WI38 (cell line): ENCODE data around the gene PHLPP2.

Experiments
- H3K4me3 ChIP-seq: 2 replicates; pipeline ENCODE4 v1.5.1; 2011; ENCODE audit warnings: low read depth, mild to moderate bottlenecking, control low read depth, low read length
- TF ChIP-seq, protein P1 (sequence below): IDR thresholded peaks from 2 replicates; pipeline ENCODE4 v1.5.1; 2012; ENCODE audit warnings: low read depth, mild to moderate bottlenecking, control low read depth, low read length

Gene PHLPP2

DNA sequence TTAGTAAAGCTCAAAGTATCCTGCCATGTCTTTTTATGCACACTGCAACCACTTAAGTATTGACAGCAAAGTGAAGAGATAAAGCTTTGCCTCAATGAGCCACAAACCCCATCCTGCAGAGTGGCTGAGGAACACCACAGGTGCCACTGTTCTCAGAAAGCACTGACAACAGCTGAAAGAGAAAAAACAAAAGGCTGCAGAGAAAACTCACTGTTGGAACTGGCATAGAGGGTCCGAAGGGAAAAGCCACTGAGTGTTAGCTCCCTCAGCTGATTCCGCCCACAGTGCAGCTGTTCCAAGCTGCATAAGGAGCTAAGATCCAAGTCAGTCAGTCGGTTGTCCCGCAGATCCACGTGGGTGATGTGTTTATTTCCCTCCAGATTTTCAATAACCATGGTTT lies 48.3 kb downstream of the PHLPP2 start:
- TF ChIP-seq, protein P1, sequence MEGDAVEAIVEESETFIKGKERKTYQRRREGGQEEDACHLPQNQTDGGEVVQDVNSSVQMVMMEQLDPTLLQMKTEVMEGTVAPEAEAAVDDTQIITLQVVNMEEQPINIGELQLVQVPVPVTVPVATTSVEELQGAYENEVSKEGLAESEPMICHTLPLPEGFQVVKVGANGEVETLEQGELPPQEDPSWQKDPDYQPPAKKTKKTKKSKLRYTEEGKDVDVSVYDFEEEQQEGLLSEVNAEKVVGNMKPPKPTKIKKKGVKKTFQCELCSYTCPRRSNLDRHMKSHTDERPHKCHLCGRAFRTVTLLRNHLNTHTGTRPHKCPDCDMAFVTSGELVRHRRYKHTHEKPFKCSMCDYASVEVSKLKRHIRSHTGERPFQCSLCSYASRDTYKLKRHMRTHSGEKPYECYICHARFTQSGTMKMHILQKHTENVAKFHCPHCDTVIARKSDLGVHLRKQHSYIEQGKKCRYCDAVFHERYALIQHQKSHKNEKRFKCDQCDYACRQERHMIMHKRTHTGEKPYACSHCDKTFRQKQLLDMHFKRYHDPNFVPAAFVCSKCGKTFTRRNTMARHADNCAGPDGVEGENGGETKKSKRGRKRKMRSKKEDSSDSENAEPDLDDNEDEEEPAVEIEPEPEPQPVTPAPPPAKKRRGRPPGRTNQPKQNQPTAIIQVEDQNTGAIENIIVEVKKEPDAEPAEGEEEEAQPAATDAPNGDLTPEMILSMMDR, result no peak
- H3K4me3 ChIP-seq, result no peak overlapping the region

GRCh38 chr16:71675380-71675779 lies 49.1 kb downstream of the PHLPP2 start:
- TF ChIP-seq, protein P1, result no peak
- no peak overlapping the region for H3K4me3 ChIP-seq

GRCh38 chr16:71674229-71674628 lies 50.3 kb downstream of the PHLPP2 start:
- no peak overlapping the region for H3K4me3 ChIP-seq
- TF ChIP-seq, protein P1, result no peak

GRCh38 chr16:71673582-71673973 lies 50.9 kb downstream of the PHLPP2 start:
- TF ChIP-seq, protein P1, result no peak
- no peak overlapping the region for H3K4me3 ChIP-seq

- no peak overlapping the region for H3K4me3 ChIP-seq
- TF ChIP-seq, protein P1, result no peak
Observed at GRCh38 chr16:71672803-71673581, 51.5 kb downstream of the PHLPP2 start.

DNA sequence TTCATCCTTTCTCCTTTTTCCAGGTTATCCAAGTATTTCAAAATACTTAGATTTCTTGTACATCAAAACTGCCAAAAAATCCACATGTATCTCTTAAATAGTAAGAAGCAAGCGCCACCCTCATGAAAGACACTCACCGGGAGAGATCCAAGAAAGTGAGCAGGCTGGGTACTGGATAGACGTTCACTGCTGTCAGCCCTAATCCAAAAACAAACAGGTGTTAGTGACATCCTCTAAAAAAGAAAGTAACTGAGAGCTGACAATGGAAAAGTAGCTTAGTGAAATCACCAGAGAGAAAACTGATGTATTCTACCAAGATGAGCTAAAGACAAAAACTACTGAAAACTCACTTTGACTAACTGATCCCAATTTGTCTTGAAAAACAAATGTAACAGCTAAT lies 52.4 kb downstream of the PHLPP2 start:
- TF ChIP-seq, protein P1, result no peak
- H3K4me3 ChIP-seq, result no peak overlapping the region

DNA sequence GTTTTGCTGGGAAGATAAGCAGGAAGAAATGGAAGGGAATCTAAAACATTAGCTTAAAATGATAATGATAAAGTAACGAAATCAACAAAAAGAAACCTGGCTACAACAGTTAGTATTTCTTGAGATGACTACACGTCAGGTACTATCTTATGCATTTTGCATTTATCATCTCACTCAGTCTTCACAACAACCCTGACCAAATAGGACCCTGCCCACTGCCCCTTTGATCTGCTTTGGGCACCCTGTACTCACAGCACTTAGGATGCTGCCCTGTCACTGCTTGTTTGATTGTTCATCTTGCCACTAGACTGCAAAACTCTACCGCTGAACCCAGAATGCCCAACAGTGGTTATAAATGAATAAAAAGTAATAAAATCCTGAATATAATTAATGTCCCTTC lies 53.3 kb downstream of the PHLPP2 start:
- H3K4me3 ChIP-seq, result no peak overlapping the region
- TF ChIP-seq, protein P1, result no peak
